Measurements from ENCODE around the gene TIGD3.

- TF ChIP-seq SIN3A (IDR thresholded peaks at IDR 0.05; ENCODE audit: low read depth, low read length): no peak
- TF ChIP-seq FOS (IDR thresholded peaks at IDR 0.05; ENCODE audit: borderline replicate concordance, extremely low read depth, insufficient read length): no peak
- TF ChIP-seq TAF1 (IDR thresholded peaks at IDR 0.05; ENCODE audit: borderline replicate concordance, low read depth, low read length): no peak
- TF ChIP-seq CTCF (IDR thresholded peaks at IDR 0.05 in 2 of 3, conservative IDR thresholded peaks at IDR 0.05 in 1 of 3; ENCODE audit: control insufficient read depth in 2 of 3, extremely low read depth in 1 of 3, insufficient read depth in 1 of 3, low read depth in 3 of 3, low read length in 3 of 3): no peak
- TF ChIP-seq EZH2 (IDR thresholded peaks at IDR 0.05; ENCODE audit: borderline replicate concordance, control insufficient read depth, low read depth, low read length): no peak
- no peak for TF ChIP-seq KDM1A (IDR thresholded peaks at IDR 0.05; ENCODE audit: borderline replicate concordance)
- TF ChIP-seq POLR2A (IDR thresholded peaks at IDR 0.05; ENCODE audit: low read depth, low read length): no peak
- no peak for TF ChIP-seq REST (IDR thresholded peaks at IDR 0.05; ENCODE audit: low read depth, low read length)
- no peak for TF ChIP-seq NFYB (IDR thresholded peaks at IDR 0.05; ENCODE audit: insufficient read depth, low read depth, low read length)
- no peak for TF ChIP-seq PAX8 (IDR thresholded peaks at IDR 0.05)
- no peak for TF ChIP-seq ZNF622 (IDR thresholded peaks at IDR 0.05)
- TF ChIP-seq RAD21 (IDR thresholded peaks at IDR 0.05; ENCODE audit: insufficient read depth, low read depth, low read length): no peak
- TF ChIP-seq ZBTB33 (IDR thresholded peaks at IDR 0.05): no peak
Observed at GRCh38 chr11:65379698-65380459, 25.3 kb downstream of the TIGD3 start.
